Measurements from ENCODE around the gene SLC26A6.

The SLC26A6 gene

GRCh38 chr3:48635222-48636021, at the start of gene SLC26A6:
TSS of gene SLC26A6 (minus strand) at chr3:48635461. CDS start at chr3:48635393, 68 bp downstream.
- DNase-seq, result peak; percentile 80

- DNase-seq, result no peak
Observed at GRCh38 chr3:48684480-48685143, 49.4 kb upstream of the SLC26A6 start.

GRCh38 chr3:48684054-48684349, 48.7 kb upstream of the SLC26A6 start:
- no peak for DNase-seq

- DNase-seq, result no peak
Observed at GRCh38 chr3:48682786-48683185, 47.5 kb upstream of the SLC26A6 start.

- DNase-seq, result no peak
Observed at GRCh38 chr3:48681974-48682610, 46.8 kb upstream of the SLC26A6 start.

GRCh38 chr3:48681541-48681880, 46.2 kb upstream of the SLC26A6 start:
- no peak for DNase-seq

GRCh38 chr3:48680811-48681540, 45.7 kb upstream of the SLC26A6 start:
- DNase-seq, result no peak

GRCh38 chr3:48679411-48680391, 44.4 kb upstream of the SLC26A6 start:
- no peak for DNase-seq

GRCh38 chr3:48678566-48679380, 43.5 kb upstream of the SLC26A6 start:
- no peak for DNase-seq

GRCh38 chr3:48678056-48678455, 42.8 kb upstream of the SLC26A6 start:
- DNase-seq, result no peak

- no peak for DNase-seq
Observed at GRCh38 chr3:48674505-48674904, 39.2 kb upstream of the SLC26A6 start.

GRCh38 chr3:48672522-48672921, 37.3 kb upstream of the SLC26A6 start:
- no peak for DNase-seq

- no peak for DNase-seq
Observed at GRCh38 chr3:48664929-48665328, 29.7 kb upstream of the SLC26A6 start.

GRCh38 chr3:48664313-48664644, 29.0 kb upstream of the SLC26A6 start:
- no peak for DNase-seq

GRCh38 chr3:48663489-48664312, 28.4 kb upstream of the SLC26A6 start:
- peak; percentile 97 for DNase-seq

- DNase-seq, result peak; percentile 58
Observed at GRCh38 chr3:48662753-48663488, 27.7 kb upstream of the SLC26A6 start, which contains the start of gene CELSR3. TSS of gene CELSR3 (minus strand) at chr3:48662886. CDS start at chr3:48662634, 252 bp downstream.

- DNase-seq, result no peak
Observed at GRCh38 chr3:48662145-48662752, 27.0 kb upstream of the SLC26A6 start.

- no peak for DNase-seq
Observed at GRCh38 chr3:48661501-48662144, 26.4 kb upstream of the SLC26A6 start.

Data from SHP77 treated with DMSO at 0.1 percent for 48 hours (cell line).